ENCODE data around the gene SMC6.

Gene SMC6

GRCh38 chr2:17652681-17653394 is 100.8 kb downstream of the SMC6 start:
- no peaks in the 10 kb centered on the region for H3K4me1 ChIP-seq
- no peaks in the 10 kb centered on the region for H3K36me3 ChIP-seq
- no peak overlapping the region for H3K4me3 ChIP-seq
- no peaks in the 10 kb centered on the region for H3K27me3 ChIP-seq
- H3K27ac ChIP-seq, result no peak overlapping the region
- no peaks in the 10 kb centered on the region for H3K9me3 ChIP-seq
- no peak for TF ChIP-seq CTCF (IDR thresholded peaks at IDR 0.05)
- intact Hi-C loops (cut with DNase I; ENCODE audit: low total_unique reads), result no loop called here
- DNase-seq, result no peak

GRCh38 chr2:17649026-17649425 is 104.6 kb downstream of the SMC6 start:
- no peaks in the 10 kb centered on the region for H3K36me3 ChIP-seq
- H3K9me3 ChIP-seq, result no peaks in the 10 kb centered on the region
- peaks cover 0 to 8% (median 2%) of the 10 kb centered on the region in 4 donors for H3K4me1 ChIP-seq
- TF ChIP-seq CTCF (IDR thresholded peaks at IDR 0.05), result no peak
- intact Hi-C loops (cut with DNase I; ENCODE audit: low total_unique reads), result no loop called here
- no peaks in the 10 kb centered on the region for H3K27me3 ChIP-seq
- no peak for DNase-seq
- H3K27ac ChIP-seq, result no peak overlapping the region
- no peak overlapping the region for H3K4me3 ChIP-seq

- intact Hi-C loops (cut with DNase I; ENCODE audit: low total_unique reads), result no loop called here
- peaks cover 0 to 11% (median 2%) of the 10 kb centered on the region in 4 donors for H3K4me1 ChIP-seq
- H3K9me3 ChIP-seq, result no peaks in the 10 kb centered on the region
- DNase-seq, result no peak
- H3K27me3 ChIP-seq, result no peaks in the 10 kb centered on the region
- no peak for TF ChIP-seq CTCF (IDR thresholded peaks at IDR 0.05)
- H3K36me3 ChIP-seq, result no peaks in the 10 kb centered on the region
- no peak overlapping the region for H3K27ac ChIP-seq
- no peak overlapping the region for H3K4me3 ChIP-seq
Observed at GRCh38 chr2:17648581-17648980, 105.0 kb downstream of the SMC6 start.

- Histone ChIP-seq H3K27me3 (no peaks in the 10 kb centered on the region), H3K9me3 (no peaks in the 10 kb centered on the region), H3K4me1 (peaks cover 0 to 15% (median 5%) of the 10 kb centered on the region in 4 donors), H3K36me3 (no peaks in the 10 kb centered on the region), H3K4me3 (no peak overlapping the region), H3K27ac (no peak overlapping the region)
- TF ChIP-seq CTCF (IDR thresholded peaks at IDR 0.05), result no peak
- intact Hi-C loops (cut with DNase I; ENCODE audit: low total_unique reads), result no loop called here
- no peak for DNase-seq
Observed at GRCh38 chr2:17646838-17647701, 106.5 kb downstream of the SMC6 start.

- no peaks in the 10 kb centered on the region for H3K9me3 ChIP-seq
- no peak overlapping the region for H3K4me3 ChIP-seq
- peak; percentile 78 to 79 for TF ChIP-seq CTCF (IDR thresholded peaks at IDR 0.05)
- no peak overlapping the region for H3K27ac ChIP-seq
- H3K4me1 ChIP-seq, result peaks cover 0 to 15% (median 5%) of the 10 kb centered on the region in 4 donors
- intact Hi-C loops (cut with DNase I; ENCODE audit: low total_unique reads), result no loop called here
- no peaks in the 10 kb centered on the region for H3K27me3 ChIP-seq
- no peaks in the 10 kb centered on the region for H3K36me3 ChIP-seq
- peak in 1 of 2 donors; percentile 60 for DNase-seq
Observed at GRCh38 chr2:17646081-17646554, 107.5 kb downstream of the SMC6 start.
